ENCODE data around the gene DAZAP1. TPM values are rescaled to one million over a fixed set of nuclear protein-coding genes. Genes with fewer than 3 reads are reported as not detected.

DAZAP1 gene
- total RNA-seq, 1 experiment from 2014 or later = 97.6 TPM

DNA sequence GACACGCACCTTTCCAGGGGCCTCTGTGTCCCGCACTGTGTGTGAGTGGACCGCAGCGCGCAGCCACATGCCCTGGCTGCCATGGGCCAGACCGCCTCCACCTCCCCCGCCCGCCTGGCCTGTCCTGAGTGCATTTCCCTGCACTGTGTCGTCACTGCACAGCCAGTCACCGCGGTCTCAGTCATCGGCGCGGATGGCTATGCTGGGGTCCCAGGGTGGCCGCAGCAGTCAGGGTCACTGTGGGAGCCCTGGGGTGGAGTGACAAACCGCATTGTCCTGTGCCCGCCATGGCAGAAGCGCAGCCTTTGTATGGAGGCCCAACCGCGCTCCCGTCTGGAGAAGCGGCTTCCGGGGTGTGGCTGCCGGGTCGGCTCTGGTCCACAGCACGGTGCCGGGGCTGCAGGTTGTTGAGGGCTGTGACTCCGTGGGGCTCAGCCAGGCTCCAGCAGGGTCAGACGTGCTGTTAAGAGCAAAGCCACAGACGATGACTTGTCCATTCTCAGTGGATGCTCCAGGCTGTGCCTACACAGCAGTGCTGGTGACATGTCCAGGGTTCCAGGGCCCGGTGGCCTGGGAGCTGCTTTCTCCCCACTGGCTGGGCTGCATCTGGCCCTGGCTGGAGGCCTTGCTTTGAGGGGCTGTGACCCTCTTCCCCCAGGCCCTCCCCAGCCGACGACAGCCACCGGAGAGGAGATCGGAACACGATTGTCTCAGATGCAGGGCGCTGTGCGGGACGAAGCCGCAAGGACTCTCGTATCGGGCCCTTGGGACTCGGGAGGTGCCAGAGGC is 30.0 kb upstream of the DAZAP1 start:
- no peak for DNase-seq (ENCODE audit: low read depth)

DNA sequence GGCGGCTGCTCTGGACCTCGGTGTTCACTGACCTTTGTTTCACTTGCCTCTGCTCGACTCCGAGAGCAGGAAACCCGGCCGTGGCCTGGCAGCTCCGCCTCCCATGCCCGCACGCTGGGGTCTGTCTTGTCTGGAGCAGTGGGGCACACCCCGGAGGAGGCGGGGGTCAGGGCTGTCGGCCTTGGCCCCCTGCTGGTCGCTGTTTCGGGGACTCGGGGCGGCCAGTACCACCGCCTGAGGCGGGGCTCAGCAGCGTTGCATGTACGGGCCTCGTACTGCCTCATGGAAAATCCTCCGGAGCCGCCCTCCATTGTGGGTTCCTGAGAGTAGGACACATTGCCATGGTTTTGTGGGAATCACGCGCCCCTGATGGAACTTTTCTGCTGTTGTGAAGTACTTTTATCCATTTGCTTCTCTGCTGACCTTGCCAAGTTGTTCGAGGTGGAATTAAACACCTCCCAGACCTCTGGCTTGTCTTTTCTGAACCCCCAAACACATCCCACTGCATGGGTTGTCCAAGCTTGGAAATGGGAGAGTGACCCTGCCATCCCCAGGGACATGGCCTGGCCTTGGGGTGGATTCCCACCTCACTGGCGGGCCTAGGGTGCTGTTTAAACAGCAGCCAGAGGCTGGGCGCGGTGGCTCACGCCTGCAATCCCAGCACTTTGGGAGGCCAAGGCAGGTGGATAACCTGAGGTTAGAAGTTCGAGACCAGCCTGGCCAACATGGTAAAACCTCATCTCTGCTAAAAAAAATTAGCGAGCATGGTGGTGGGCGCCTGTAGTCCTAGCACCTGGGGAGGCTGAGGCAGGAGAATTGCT is 29.2 kb upstream of the DAZAP1 start:
- no peak for DNase-seq (ENCODE audit: low read depth)

DNA sequence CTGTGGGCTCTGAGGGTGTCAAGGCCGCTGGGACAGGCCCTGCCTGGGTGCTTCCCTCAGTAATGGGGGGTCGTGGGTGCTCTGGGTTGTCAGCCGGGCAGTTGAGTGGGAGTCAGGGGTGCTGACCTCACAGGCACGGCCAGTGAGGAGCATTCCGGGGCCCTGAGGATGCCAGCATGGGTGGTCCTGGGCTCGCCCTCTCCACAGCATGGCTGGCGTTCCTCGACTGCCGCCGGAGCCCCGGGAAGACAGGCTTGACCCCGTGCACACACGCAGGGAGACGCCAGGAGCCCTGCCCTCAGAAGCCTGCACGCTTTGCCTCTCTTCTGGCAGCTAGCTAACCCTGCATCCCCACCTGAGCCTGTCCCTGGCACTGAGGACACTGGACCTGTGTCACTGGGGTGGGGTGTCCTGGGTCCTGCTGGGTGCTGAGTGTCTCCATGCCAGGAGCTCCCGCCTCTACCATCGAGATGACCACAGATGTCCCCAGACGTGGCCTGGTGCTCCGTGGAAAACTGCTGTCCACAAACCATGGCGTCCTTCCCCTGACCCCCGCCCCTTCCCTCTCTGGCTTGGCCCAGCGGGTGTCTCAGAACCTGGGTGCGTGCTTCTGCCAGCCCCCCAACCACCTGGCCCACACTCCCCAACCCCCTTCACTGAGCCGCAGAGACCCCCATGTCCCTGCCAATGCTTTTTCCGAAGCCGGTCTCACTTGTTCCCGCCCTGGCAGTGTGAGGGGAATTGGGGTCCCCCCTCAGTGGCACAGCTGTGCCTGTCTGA is 28.1 kb upstream of the DAZAP1 start:
- no peak for DNase-seq (ENCODE audit: low read depth)

DNA sequence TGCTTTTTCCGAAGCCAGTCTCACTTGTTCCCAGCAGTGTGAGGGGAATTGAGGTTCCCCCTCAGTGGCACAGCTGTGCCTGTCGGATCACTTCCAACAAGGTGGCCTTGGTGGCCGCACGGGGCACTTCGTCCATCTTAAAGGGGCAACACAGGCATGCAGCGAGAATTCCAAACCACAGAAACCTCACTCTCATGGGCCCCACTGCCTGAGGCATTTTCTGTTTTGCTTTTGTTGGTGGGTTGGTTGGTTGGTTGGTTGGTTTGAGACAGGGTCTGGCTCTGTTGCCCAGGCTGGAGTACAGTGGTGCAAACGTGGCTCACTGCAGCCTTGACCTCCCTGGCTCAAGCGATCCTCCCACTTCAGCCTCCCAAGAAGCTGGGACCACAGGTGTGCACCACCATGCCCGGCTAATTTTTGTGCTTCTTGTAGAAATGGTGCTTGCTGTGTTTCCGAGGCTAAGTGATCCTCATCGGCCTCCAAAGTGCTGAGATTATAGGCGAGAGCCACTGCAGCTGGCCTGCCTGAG is 27.4 kb upstream of the DAZAP1 start:
- no peak for DNase-seq (ENCODE audit: low read depth)

DNA sequence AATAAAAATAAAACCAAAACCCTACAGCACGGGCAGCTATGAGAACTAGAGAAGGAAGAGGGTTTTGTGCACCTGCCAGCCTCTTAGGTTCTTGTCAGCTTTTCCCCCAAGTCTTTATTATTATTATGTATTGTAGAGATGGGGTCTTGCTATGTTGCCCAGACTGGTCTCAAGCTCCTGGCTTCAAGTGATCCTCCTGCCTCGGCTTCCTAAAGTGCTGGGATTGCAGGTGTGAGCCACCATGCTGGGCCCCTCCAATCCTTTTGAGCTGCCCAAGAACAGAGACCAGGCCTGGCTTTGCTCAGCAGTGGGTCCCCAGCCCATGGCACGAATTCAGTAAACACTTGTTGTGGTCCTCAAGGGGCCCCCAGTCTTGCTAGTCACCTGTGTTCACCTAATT is 25.1 kb upstream of the DAZAP1 start:
- no peak for DNase-seq (ENCODE audit: low read depth)

DNA sequence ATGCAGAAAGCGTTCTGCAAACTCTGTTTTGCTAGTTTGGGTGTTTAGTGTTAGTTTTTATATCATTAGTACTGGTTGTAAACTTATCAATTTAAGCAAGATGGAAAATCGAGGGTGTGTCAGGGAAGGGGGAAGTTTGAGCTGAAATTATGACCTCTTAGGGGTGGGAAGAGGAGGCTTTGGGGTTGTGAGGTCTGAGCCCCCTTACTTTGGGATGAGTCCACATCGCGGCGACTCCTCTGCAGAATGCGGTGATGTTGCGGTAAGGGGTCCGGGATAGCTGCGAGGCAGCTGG is 24.4 kb upstream of the DAZAP1 start:
- DNase-seq (ENCODE audit: low read depth) = no peak

DNA sequence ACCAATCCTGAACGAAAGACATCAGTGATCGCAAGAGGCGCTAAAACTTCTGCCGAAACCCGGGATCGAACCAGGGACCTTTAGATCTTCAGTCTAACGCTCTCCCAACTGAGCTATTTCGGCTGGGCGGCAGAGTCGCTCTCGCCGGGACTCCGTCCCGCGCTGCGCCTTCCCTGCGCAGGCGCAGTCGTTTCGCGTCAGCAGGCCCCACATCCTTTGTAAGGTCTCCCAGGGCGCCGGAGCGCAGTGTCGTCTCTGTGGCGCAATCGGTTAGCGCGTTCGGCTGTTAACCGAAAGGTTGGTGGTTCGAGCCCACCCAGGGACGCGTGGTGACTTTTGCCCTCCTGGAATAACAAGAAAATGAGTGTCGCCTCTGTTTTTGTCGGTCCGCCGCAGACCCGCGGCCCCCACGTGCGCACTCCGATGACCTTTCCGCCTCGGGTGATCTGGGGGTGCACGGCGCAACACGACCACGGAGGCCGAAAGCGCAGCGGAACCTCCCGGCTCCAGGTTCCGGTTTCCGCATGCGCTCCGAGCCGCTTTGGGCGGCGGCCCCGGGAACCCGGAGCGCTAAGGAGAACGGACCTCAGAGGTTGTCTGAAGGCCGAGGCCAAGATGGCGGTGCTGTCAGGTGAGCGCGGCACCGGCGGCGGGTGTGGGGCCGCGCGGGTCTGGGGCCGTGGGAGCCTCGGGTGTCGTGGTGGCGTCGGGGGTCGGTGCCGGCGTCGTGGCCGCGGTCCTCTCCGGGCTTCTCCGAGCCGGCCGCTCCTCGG is 23.9 kb upstream of the DAZAP1 start, which contains the start of gene NDUFS7:
NDUFS7 (plus strand) TSS at position 596 of the 773 bp plus-strand sequence; CDS start at position 616, 20 bp downstream.
- peak; percentile 81 for DNase-seq (ENCODE audit: low read depth)

DNA sequence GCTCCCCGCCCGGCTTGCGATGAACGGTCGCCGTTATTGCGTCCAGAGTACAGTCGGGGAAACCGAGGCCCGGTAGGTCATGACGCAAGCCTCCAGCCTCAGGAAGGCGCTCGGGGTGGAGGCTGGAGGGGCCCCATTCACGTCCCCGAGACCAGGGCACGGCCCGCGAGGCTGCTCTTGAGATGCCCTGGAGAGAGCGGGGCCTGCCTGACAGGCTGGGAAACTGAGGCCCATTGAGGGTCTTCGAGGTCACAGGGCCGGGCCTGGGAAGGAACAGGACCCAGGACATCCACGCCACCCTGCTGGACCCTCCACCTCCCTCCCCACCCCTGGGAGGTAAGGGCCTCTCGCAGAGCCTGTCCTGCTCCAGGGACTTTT is 23.3 kb upstream of the DAZAP1 start:
- no peak for DNase-seq (ENCODE audit: low read depth)

DNA sequence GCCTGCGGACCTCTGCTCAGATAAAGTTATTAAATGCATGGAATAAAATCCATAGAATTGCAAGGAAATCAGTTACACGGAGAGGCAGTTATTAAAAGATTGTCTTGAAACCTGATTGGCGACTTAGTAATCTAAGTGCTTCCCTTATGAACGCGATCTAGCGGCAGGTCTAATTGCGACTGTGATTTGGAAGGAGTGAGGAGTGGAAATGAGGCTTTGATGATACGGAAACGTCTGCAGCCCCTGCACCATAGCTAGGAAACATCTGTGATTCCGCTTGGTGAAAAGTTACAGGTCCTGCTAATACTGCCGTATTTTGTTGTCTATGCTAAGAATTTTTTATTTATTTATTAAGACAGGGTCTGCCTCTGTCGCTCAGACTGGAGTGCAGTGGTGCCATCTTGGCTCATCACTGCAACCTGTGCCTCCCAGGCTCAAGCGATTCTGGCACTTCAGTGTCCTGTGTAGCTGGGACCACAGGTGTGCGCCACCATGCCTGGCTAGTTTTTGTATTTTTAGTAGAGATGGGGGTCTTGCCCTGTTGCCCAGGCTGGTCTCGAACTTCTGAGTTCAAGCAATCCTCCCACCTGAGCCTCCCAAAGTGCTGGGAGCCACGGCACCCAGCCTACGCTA is 22.8 kb upstream of the DAZAP1 start:
- no peak for DNase-seq (ENCODE audit: low read depth)

DNA sequence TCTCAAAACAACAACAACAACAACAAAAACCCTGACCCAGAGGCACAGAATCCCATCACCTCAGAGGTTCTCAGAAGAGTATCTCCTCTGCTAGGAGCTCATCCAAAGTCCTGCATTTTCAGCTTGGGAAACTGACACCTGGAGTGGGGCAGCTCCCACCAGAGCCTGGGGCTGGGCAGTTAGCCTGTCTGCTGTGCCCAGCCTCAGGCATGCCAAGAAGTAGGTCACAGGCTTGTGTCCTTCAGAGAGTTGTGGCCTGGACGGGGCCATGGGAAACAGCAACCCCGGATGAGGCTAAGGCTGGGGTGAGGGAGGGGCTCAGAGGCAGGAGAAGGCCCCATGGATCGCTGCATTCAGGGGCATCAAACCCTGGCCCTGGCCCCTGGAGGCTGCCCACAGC is 21.6 kb upstream of the DAZAP1 start:
- DNase-seq (ENCODE audit: low read depth) = no peak

DNA sequence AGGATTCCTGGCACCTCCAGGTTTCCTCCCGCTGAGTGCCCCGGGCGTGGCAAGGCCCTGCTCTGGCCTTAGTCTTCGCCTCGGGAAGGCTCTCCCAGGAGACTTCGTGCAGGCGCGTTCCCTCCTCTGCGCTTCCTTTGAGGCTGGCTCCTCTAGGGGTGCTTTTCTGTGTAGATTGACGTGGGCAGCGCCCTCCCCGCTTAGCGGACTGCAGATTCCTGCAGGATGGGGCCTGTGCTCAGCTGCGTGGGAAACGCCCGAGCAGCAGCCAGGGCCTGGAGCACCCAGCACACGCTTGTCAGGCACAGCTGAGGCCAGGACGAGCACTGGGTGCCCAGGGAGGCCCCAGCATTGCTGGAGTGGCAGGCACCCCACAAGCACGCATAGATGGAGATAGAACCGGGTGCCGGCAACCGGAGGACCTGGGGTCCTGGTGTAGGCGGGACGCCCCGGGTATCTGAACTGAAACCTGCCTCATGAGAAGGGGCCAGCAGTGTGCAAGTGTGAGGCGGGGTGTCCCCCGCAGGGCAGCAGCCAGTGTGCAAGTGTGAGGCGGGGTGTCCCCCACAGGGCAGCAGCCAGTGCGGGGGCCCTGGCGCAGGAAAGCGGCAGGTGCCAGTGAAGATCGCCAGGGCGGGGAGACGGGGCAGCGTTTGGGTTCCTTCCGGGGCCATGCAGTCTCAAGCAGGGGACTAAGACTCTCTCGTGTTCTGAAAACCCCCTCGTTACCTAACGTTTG is 20.3 kb upstream of the DAZAP1 start:
- DNase-seq (ENCODE audit: low read depth) = no peak

DNA sequence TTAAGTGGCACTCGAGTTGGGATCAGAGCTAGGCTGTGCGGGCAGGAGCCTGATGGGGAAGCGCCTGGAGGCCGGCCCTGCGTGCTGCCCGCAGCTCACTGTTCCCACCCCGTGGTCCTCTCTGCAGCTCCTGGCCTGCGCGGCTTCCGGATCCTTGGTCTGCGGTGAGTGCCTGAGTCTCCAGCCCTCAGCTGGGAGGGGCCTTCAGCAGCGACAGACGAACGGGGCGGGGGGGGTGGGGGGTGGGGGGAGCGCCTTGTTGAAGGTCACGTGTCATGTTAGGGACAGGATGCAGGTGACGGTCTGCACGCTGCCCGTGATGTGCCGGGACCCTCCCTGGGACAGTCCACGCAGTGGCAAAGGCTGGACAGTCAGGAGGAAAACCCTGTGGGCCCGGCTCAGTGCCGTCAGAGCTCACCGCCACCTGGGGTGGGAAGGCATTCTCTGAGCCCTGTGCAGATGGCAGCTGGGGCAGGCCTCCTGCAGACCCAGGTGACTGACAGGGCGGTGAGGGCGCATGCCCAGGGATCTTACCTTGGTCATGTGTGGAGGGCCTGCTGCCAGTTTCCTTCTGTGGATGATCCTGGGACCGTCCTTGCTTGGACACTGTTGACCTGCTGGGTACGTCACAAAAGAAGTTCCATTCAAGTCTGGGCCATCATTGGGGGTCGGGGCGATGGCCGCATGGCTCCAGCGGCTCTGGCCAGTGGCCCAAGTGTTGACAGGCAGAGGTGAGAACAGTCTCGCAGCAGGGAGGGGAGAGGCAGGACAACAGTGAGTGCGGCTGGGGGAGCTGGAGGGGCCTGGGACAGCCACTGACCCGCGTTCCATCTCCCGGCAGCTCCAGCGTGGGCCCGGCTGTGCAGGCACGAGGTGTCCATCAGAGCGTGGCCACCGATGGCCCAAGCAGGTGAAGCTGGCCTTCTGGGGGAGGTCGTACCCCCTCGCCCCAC is 19.4 kb upstream of the DAZAP1 start:
- DNase-seq (ENCODE audit: low read depth) = no peak

DNA sequence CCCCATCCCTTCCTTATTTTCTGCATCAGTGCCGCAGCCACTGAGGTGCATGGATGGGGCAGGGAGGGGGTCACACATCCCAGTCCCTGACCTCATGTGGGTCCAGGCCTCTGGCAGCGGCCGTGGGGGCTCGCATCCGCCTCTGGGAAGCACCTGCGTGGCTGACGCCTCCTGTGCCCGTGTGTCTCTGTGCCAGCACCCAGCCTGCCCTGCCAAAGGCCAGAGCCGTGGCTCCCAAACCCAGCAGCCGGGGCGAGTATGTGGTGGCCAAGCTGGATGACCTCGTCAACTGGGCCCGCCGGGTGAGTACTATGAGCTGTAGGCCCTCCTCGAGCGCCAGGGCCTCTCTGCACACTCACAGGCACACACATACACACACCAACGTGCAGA is 18.8 kb upstream of the DAZAP1 start:
- no peak for DNase-seq (ENCODE audit: low read depth)

DNA sequence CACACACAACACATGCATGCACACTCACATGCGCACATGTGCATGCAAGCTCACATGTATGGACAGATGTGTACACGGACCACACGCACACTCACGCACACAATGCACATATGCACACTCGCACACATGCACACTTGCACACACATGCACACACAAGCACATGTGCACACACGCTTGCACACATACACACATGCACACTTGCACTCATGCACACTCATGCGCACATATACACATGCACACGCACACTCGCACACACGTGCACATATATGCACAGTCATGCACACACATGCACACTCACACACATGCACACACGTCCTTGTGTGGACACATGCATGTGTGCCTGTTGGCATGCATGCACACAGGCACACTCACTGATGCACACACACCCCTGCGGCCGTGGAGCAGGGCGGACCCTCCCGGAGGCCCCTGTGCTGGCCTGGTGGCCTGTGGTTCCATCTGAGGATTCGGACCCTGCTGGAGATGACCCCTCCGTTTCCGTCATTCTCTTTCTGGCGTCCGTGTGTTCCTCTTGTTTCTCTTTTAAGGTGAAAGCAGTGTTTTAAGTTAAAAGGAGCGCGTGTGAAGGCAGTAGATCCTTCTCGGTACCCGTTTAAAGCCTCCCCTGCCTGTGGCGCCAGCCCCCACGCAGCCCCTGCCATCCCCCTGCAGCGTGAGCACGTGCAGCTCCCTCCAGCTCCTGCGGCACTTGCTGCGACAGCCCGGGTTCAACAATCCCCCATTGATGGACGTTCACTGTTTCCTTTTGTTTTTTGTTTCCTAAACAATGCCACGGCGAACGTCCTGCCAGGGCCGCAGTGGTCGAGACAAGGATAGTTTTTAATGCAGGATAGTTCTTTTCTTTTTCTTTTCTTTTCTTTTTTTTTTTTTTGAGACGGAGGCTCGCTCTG is 18.1 kb upstream of the DAZAP1 start:
- DNase-seq (ENCODE audit: low read depth) = no peak

DNA sequence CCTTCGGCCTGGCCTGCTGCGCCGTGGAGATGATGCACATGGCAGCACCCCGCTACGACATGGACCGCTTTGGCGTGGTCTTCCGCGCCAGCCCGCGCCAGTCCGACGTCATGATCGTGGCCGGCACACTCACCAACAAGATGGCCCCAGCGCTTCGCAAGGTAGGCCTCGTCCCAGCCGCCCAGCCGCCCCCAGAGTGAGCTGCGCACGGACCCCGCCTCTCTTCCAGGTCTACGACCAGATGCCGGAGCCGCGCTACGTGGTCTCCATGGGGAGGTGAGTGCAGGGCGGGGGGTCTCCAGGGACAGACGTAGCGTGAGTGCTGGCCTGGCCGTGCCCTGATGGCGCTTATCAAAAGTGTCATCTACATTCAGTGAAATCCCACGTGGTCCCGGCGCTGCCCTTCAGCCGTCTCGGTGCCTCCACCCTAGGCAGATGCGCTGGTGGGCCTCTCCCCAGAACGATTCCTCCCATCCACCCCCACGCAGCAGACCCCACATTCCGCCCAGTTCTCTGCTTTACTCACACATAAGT is 16.4 kb upstream of the DAZAP1 start:
- no peak for DNase-seq (ENCODE audit: low read depth)

DNA sequence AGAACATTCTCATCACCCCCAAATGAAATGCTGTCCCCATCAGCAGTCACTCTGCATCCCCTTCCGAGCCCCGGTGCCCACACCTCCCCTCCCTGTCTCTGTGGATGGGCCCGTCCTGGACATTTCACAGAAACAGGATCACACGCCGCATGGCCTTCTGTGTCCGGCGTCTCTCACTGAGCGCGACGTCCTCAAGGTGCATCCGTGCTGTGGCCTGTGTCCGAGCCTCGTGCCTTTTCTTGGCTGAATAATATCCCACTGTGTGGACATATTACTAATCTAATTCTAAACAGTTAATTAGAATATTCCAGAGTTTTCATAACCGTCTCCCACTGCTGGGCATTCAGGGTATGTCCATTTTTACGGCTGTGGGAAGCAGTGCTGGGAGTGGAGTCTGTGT is 15.0 kb upstream of the DAZAP1 start:
- no peak for DNase-seq (ENCODE audit: low read depth)

DNA sequence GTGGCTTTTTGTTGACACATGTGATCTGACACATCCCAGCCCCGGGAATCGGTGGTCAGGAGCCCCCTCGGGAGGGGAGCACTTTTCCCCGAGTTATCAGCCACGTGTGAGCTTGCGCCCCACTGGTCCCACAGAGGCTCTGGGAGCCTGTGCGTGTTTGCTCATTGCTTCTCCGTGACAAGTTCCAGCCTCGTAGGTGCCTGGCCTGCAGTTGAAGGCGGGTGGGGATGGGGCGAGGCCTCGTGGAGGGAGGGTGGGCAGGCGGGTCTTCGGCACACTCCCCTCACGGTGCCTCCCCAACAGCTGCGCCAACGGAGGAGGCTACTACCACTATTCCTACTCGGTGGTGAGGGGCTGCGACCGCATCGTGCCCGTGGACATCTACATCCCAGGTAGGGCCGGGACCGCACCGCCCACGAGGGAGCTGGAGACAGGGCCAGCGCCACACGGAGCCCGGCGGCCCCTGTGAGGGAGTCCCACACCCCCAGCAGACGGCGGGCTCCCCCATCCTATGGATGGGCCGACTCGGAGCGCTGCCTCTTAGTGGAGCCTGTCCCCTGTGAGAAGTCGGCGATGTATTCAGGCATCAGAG is 14.4 kb upstream of the DAZAP1 start:
- no peak for DNase-seq (ENCODE audit: low read depth)

Data from M059J (cell line).